ENCODE data around the gene MSANTD1. TPM values are rescaled to one million over a fixed set of nuclear protein-coding genes. Genes with fewer than 3 reads are reported as not detected.

The MSANTD1 gene
- total and polyA plus RNA-seq, 7 donors, result 0.11 to 0.94 (median 0.34) TPM

DNA sequence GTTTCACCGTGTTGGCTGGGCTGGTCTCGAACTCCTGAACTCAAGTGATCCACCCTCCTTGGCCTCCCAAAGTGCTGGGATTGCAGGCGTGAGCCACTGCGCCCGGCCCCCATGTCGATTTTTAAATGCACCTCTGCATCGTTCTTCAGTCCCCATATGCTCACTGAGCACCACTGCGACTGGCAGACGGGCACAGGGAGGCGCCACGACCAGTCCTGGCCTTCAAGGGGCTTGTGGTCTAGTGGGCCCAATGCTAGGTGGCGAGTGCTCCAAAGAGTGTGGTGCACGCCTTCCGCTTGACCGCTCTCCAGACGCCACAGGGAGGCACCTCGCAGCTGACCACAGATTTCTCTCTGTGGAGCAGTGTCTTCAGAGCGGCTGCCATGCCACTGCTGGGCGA, 11.7 kb upstream of the MSANTD1 start:
- WGBS, 3 donors, result 94 to 98% (median 96%) methylated on average over 19 of the region's 19 CpGs
- Histone ChIP-seq H3K9me3 (no peaks in the 10 kb centered on the region), H3K36me3 (ENCODE audit: insufficient read depth in 1 of 2, low read depth in 1 of 2) (peaks cover 0 to 92% of the 10 kb centered on the region in 2 donors), H3K27me3 (ENCODE audit: insufficient read depth in 3 of 3, low read length in 2 of 3) (no peaks in the 10 kb centered on the region), H3K4me1 (no peaks in the 10 kb centered on the region), H3K4me3 (no peak overlapping the region), H3K27ac (no peak overlapping the region)
- intact Hi-C loops (cut with DNase I), result no loop called here
- ATAC-seq (no peak), DNase-seq (no peak)
- TF ChIP-seq, protein P1, sequence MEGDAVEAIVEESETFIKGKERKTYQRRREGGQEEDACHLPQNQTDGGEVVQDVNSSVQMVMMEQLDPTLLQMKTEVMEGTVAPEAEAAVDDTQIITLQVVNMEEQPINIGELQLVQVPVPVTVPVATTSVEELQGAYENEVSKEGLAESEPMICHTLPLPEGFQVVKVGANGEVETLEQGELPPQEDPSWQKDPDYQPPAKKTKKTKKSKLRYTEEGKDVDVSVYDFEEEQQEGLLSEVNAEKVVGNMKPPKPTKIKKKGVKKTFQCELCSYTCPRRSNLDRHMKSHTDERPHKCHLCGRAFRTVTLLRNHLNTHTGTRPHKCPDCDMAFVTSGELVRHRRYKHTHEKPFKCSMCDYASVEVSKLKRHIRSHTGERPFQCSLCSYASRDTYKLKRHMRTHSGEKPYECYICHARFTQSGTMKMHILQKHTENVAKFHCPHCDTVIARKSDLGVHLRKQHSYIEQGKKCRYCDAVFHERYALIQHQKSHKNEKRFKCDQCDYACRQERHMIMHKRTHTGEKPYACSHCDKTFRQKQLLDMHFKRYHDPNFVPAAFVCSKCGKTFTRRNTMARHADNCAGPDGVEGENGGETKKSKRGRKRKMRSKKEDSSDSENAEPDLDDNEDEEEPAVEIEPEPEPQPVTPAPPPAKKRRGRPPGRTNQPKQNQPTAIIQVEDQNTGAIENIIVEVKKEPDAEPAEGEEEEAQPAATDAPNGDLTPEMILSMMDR (IDR thresholded peaks at IDR 0.05), result no peak

DNA sequence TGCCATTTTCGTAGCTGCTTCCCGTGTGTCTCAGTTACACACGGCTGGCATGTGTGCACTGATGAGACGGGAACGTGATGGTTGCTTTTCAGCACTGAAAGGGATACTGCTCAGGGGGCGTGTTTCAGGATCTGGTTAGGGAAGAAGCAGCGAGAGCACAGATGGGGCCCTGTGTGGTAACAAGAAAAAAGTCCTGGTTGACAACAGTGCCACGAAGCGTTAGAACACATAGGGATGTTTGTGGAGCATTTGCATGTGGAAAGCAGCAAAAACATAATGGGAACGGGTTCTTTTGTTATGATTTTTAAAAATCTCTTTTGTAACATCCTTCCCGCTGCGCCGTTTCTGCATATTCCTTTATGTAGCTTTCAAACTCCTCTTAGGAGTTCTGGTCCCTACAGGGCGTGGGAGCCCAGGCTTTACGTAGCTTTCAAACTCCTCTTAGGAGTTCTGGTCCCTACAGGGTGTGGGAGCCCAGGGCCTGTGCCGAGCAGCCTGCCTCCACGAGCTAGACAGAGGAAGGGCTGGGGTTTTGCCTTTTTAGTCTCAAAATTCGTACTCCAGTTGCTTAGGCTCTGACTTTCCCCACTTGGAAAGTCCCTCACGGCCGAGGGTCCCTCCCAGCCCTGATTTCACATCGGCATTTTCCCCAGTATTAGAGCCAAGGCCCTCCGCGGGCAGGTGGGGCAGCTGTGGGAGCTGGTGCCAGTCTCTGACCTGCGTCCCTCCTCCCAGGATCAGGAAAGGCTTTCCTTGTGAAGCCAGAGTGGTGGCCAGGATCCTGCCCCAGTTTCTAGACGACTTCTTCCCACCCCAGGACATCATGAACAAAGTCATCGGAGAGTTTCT, 11.0 kb upstream of the MSANTD1 start:
- H3K36me3 ChIP-seq (ENCODE audit: insufficient read depth in 1 of 2, low read depth in 1 of 2), result peaks cover 0 to 85% of the 10 kb centered on the region in 2 donors
- H3K4me3 ChIP-seq, result no peak overlapping the region
- DNase-seq (no peak), ATAC-seq (no peak)
- H3K9me3 ChIP-seq, result no peaks in the 10 kb centered on the region
- H3K4me1 ChIP-seq, result no peaks in the 10 kb centered on the region
- H3K27me3 ChIP-seq (ENCODE audit: insufficient read depth in 3 of 3, low read length in 2 of 3), result no peaks in the 10 kb centered on the region
- intact Hi-C loops (cut with DNase I), result no loop called here
- WGBS, 3 donors, result 85 to 89% (median 88%) methylated on average over 26 of the region's 26 CpGs
- H3K27ac ChIP-seq, result no peak overlapping the region
- TF ChIP-seq, protein P1 (IDR thresholded peaks at IDR 0.05), result no peak

DNA sequence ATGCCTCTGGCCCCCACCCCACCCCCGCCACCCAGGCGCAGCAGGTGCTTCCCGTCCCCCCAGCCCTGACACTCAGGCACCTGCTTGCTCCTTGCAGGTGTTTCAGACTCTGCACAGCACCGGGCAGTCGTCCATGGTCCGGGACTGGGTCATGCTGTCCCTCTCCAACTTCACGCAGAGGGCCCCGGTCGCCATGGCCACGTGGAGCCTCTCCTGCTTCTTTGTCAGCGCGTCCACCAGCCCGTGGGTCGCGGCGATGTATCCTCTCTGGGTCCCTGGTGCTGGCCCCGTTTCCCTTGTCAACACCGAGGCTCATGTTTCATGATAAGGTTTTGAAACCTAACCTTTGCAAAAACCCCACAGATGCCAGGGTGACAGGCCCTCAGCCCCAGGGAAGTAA, 10.2 kb upstream of the MSANTD1 start:
- WGBS, 3 donors, result 64 to 83% (median 65%) methylated on average over 17 to 18 of the region's 18 CpGs
- ATAC-seq (peak in 2 of 4 donors; percentile 11 to 21), DNase-seq (no peak)
- Histone ChIP-seq H3K36me3 (ENCODE audit: insufficient read depth in 1 of 2, low read depth in 1 of 2) (peaks cover 0 to 78% of the 10 kb centered on the region in 2 donors), H3K27me3 (ENCODE audit: insufficient read depth in 3 of 3, low read length in 2 of 3) (no peaks in the 10 kb centered on the region), H3K27ac (no peak overlapping the region), H3K9me3 (no peaks in the 10 kb centered on the region), H3K4me3 (no peak overlapping the region), H3K4me1 (no peaks in the 10 kb centered on the region)
- TF ChIP-seq, protein P1 (IDR thresholded peaks at IDR 0.05), result no peak
- intact Hi-C loops (cut with DNase I), result no loop called here

DNA sequence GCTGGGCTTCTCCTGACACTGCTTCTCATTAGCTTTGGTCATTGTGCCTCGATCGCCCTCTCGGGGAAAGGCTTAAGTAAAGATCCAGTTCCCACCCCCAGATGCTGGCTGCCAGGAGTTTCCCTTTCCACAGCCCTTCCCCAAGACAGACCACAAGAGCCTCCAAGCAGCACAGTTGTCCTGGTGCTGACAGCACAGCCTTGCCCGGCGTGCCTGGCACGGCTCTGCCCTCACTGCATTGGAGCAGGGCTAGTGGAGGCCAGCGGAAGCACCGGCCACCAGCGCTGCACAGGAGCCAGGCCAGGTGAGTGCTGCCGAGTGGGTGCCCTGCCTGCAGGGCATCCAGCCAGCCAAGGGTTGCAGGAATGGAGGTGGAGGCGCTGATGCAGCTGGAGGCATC, 9.7 kb upstream of the MSANTD1 start:
- Histone ChIP-seq H3K4me3 (no peak overlapping the region), H3K4me1 (no peaks in the 10 kb centered on the region), H3K36me3 (ENCODE audit: insufficient read depth in 1 of 2, low read depth in 1 of 2) (peaks cover 0 to 78% of the 10 kb centered on the region in 2 donors), H3K9me3 (no peaks in the 10 kb centered on the region), H3K27ac (no peak overlapping the region), H3K27me3 (ENCODE audit: insufficient read depth in 3 of 3, low read length in 2 of 3) (no peaks in the 10 kb centered on the region)
- TF ChIP-seq, protein P1 (IDR thresholded peaks at IDR 0.05), result no peak
- intact Hi-C loops (cut with DNase I), result no loop called here
- DNase-seq (no peak), ATAC-seq (peak in 3 of 4 donors; percentile 33 to 70 (median 69))
- 74 to 87% (median 80%) methylated on average over 10 to 11 of the region's 11 CpGs for WGBS, 3 donors

Measured in psoas muscle (tissue), 8 donors.